H1 (cell line): ENCODE data around the gene PTGES3L. TPM values are rescaled to one million over a fixed set of nuclear protein-coding genes. Genes with fewer than 3 reads are reported as not detected.

ENCODE experiments used
- CTCF ChIA-PET: fragments of 300-600 bp; sonication (Branson Sonifier 250); formaldehyde crosslinking; loops from one replicate; lab custom pipeline; 2021; ENCODE audit not compliant: partially characterized antibody; lab: Charles Lee
- POLR2A ChIA-PET: fragments of 300-600 bp; sonication (Branson Sonifier 250); formaldehyde crosslinking; loops from one replicate; lab custom pipeline; 2021; ENCODE audit warnings: inconsistent platforms; ENCODE audit not compliant: partially characterized antibody; lab: Charles Lee
- DNase-seq, 2 experiments: peaks; one replicate each; pipeline versions ENCODE4 v3.0.0 to v3.0.0-alpha.2; 2010 to 2022; ENCODE audit warnings: low spot score in 2 of 2, low read depth in 1 of 2, mixed read lengths in 1 of 2
- FAIRE-seq: peaks from 2 replicates; lab custom pipeline; 2011; peaks lifted over from hg19 to GRCh38; lab: Jason Lieb, UNC
- H2AFZ ChIP-seq: 2 replicates; pipeline ENCODE4 v1.8.1; 2012; ENCODE audit warnings: low read length, inconsistent platforms
- H2AK5ac ChIP-seq: 2 replicates; pipeline ENCODE4 v1.6.1; 2013; ENCODE audit warnings: low read depth, low read length
- H2BK120ac ChIP-seq: replicated peaks from 2 replicates; pipeline ENCODE3; 2013; ENCODE audit warnings: low read depth, low read length, inconsistent platforms
- H2BK12ac ChIP-seq: 2 replicates; pipeline ENCODE4 v1.6.1; 2013; ENCODE audit warnings: low read depth, low read length
- H2BK15ac ChIP-seq: 2 replicates; pipeline ENCODE4 v1.6.1; 2013; ENCODE audit warnings: low read length
- H2BK20ac ChIP-seq: 2 replicates; pipeline ENCODE4 v1.6.1; 2013; ENCODE audit warnings: low read length
- H2BK5ac ChIP-seq: 2 replicates; pipeline ENCODE4 v1.6.1; 2013; ENCODE audit warnings: low read depth, low read length
- H3K14ac ChIP-seq: 2 replicates; pipeline ENCODE4 v1.6.1; 2013; ENCODE audit warnings: inconsistent platforms; ENCODE audit not compliant: insufficient read length
- H3K18ac ChIP-seq: 2 replicates; pipeline ENCODE4 v1.6.1; 2013; ENCODE audit warnings: low read length; ENCODE audit errors: extremely low read depth
- H3K23ac ChIP-seq: 2 replicates; pipeline ENCODE4 v1.6.1; 2013; ENCODE audit warnings: inconsistent platforms; ENCODE audit not compliant: insufficient read length
- H3K23me2 ChIP-seq: 2 replicates; pipeline ENCODE4 v1.6.1; 2013; ENCODE audit warnings: low read depth, low read length
- H3K27ac ChIP-seq: 2 replicates; pipeline ENCODE4 v1.6.1; 2011; ENCODE audit warnings: low read depth, low read length, inconsistent platforms
- H3K27me3 ChIP-seq, 4 experiments: replicated peaks in 1 of 4; 1 replicate in 1 of 4; 2 replicates in 3 of 4; pipeline versions ENCODE4 v1.6.1 to v1.8.1; 2011 to 2013; ENCODE audit warnings: low read length in 3 of 4, mild to moderate bottlenecking in 3 of 4, inconsistent platforms in 2 of 4, mixed read lengths in 2 of 4, moderate library complexity in 1 of 4; ENCODE audit not compliant: control insufficient read depth in 3 of 4, insufficient read depth in 3 of 4; ENCODE audit errors: extremely low read depth in 1 of 4
- H3K36me3 ChIP-seq, 4 experiments: 2 replicates each; pipeline versions ENCODE4 v1.6.1 to v1.8.1; 2011 to 2013; ENCODE audit warnings: mild to moderate bottlenecking in 4 of 4, low read length in 3 of 4, moderate library complexity in 2 of 4, control low read depth in 1 of 4, inconsistent platforms in 1 of 4; ENCODE audit not compliant: insufficient read depth in 4 of 4, control insufficient read depth in 2 of 4
- H3K4ac ChIP-seq: replicated peaks from 2 replicates; pipeline ENCODE3; 2013; ENCODE audit warnings: low read length, low read depth, mixed read lengths, inconsistent platforms; ENCODE audit not compliant: insufficient read length
- H3K4me1 ChIP-seq, 4 experiments: replicated peaks in 1 of 4; 1 replicate in 1 of 4; 2 replicates in 3 of 4; pipeline versions ENCODE4 v1.6.1 to v1.8.1; 2011 to 2013; ENCODE audit warnings: low read length in 3 of 4, inconsistent platforms in 2 of 4, mixed read lengths in 1 of 4; ENCODE audit not compliant: insufficient read depth in 4 of 4, control insufficient read depth in 3 of 4
- H3K4me2 ChIP-seq, 2 experiments: 2 replicates each; pipeline versions ENCODE4 v1.6.1 to v1.8.1; 2011 to 2013; ENCODE audit warnings: low read depth in 2 of 2, low read length in 2 of 2, control low read depth in 1 of 2, inconsistent platforms in 1 of 2, mild to moderate bottlenecking in 1 of 2; ENCODE audit not compliant: insufficient read depth in 1 of 2
- H3K4me3 ChIP-seq, 4 experiments: fragments of 200-600, 300-600 bp in 1 of 4; sonication (generic), shearing (Covaris generic), sonication (Bioruptor Twin) in 1 of 4; 2 replicates each; pipeline versions ENCODE4 v1.5.1 to v1.8.1; 2011 to 2016; ENCODE audit warnings: low read length in 4 of 4, low read depth in 3 of 4, control low read depth in 2 of 4, inconsistent platforms in 2 of 4, mild to moderate bottlenecking in 2 of 4, mixed read lengths in 1 of 4, moderate library complexity in 1 of 4; ENCODE audit not compliant: insufficient read depth in 2 of 4; ENCODE audit errors: extremely low read depth in 1 of 4
- H3K56ac ChIP-seq: replicated peaks from 2 replicates; pipeline ENCODE3; 2013; ENCODE audit warnings: low read depth, mild to moderate bottlenecking, mixed read lengths, low read length, inconsistent platforms; ENCODE audit not compliant: insufficient read length
- H3K79me1 ChIP-seq: 2 replicates; pipeline ENCODE4 v1.6.1; 2013; ENCODE audit warnings: low read depth, low read length, control low read depth
- H3K79me2 ChIP-seq, 2 experiments: 2 replicates each; pipeline versions ENCODE4 v1.6.1 to v1.8.1; 2012 to 2013; ENCODE audit warnings: low read length in 2 of 2, mild to moderate bottlenecking in 2 of 2, inconsistent platforms in 1 of 2; ENCODE audit not compliant: insufficient read depth in 2 of 2, control insufficient read depth in 1 of 2
- H3K9ac ChIP-seq, 4 experiments: replicated peaks in 1 of 4; 1 replicate in 1 of 4; 2 replicates in 3 of 4; pipeline versions ENCODE4 v1.6.1 to v1.8.1; 2011 to 2013; ENCODE audit warnings: low read depth in 3 of 4, low read length in 3 of 4, control low read depth in 2 of 4, mild to moderate bottlenecking in 2 of 4, moderate library complexity in 2 of 4, inconsistent platforms in 1 of 4; ENCODE audit errors: extremely low read depth in 1 of 4
- H3K9me3 ChIP-seq, 2 experiments: 2 replicates each; pipeline versions ENCODE4 v1.6.1 to v1.8.1; 2012 to 2013; ENCODE audit warnings: mild to moderate bottlenecking in 2 of 2, moderate library complexity in 2 of 2, control low read depth in 1 of 2, inconsistent platforms in 1 of 2, low read depth in 1 of 2, low read length in 1 of 2, mixed read lengths in 1 of 2; ENCODE audit not compliant: insufficient read depth in 2 of 2
- H4K20me1 ChIP-seq, 2 experiments: replicated peaks in 1 of 2; 2 replicates each; pipeline versions ENCODE3 to v1.8.1; 2011 to 2013; ENCODE audit warnings: inconsistent platforms in 2 of 2, low read length in 2 of 2, mild to moderate bottlenecking in 1 of 2; ENCODE audit not compliant: insufficient read depth in 2 of 2, control insufficient read depth in 1 of 2
- H4K5ac ChIP-seq: 2 replicates; pipeline ENCODE4 v1.6.1; 2013; ENCODE audit warnings: low read length, low read depth, mixed read lengths, inconsistent platforms; ENCODE audit not compliant: insufficient read length
- H4K8ac ChIP-seq: 2 replicates; pipeline ENCODE4 v1.8.0; 2013; ENCODE audit warnings: mild to moderate bottlenecking, moderate library complexity, low read length, inconsistent platforms; ENCODE audit not compliant: insufficient read depth; ENCODE audit errors: extremely low read depth
- H4K91ac ChIP-seq: replicated peaks from 2 replicates; pipeline ENCODE3; 2013; ENCODE audit warnings: low read length, mixed read lengths, inconsistent platforms; ENCODE audit not compliant: insufficient read length
- ASH2L ChIP-seq: fragments of 200-600, 300-600 bp; sonication (generic); IDR thresholded peaks from one replicate; pipeline ENCODE4 v1.7.1; 2017; ENCODE audit warnings: low read length
- BACH1 ChIP-seq: IDR thresholded peaks from 2 replicates; pipeline ENCODE4 v1.6.1; 2012; ENCODE audit warnings: low read length, improper control_type of control experiment
- BCL11A ChIP-seq, 2 experiments: IDR thresholded peaks; one replicate each; pipeline ENCODE4 v1.6.1; 2011; ENCODE audit warnings: low read depth in 2 of 2, low read length in 2 of 2, mild to moderate bottlenecking in 2 of 2
- BRCA1 ChIP-seq: IDR thresholded peaks from 2 replicates; pipeline ENCODE4 v1.6.1; 2012; ENCODE audit warnings: low read depth, low read length, improper control_type of control experiment
- CHD1 ChIP-seq: IDR thresholded peaks from 2 replicates; pipeline ENCODE4 v1.6.1; 2012; ENCODE audit warnings: low read depth, low read length, improper control_type of control experiment
- CREB1 ChIP-seq: IDR thresholded peaks from 2 replicates; pipeline ENCODE4 v1.6.1; 2012; ENCODE audit warnings: inconsistent platforms
- KDM1A ChIP-seq: fragments of 200-600, 300-600 bp; sonication (generic); IDR thresholded peaks from 2 replicates; pipeline ENCODE4 v1.7.1; 2016; ENCODE audit warnings: mild to moderate bottlenecking, low read length, borderline replicate concordance
- KDM5A ChIP-seq: fragments of 200-600 bp; IDR thresholded peaks from 2 replicates; pipeline ENCODE4 v1.7.1; 2012; ENCODE audit warnings: mild to moderate bottlenecking, low read length, inconsistent platforms, mixed read lengths
- POLR2A ChIP-seq, 2 experiments: IDR thresholded peaks; 1 replicate in 1 of 2; 2 replicates in 1 of 2; pipeline ENCODE4 v1.6.1; 2011; ENCODE audit warnings: low read depth in 2 of 2, low read length in 2 of 2, mild to moderate bottlenecking in 2 of 2; ENCODE audit errors: control extremely low read depth in 1 of 2
- RAD21 ChIP-seq, 2 experiments: IDR thresholded peaks in 1 of 2; conservative IDR thresholded peaks in 1 of 2; 2 replicates each; pipeline ENCODE4 v1.6.1; 2011; ENCODE audit warnings: low read depth in 2 of 2, low read length in 2 of 2, improper control_type of control experiment in 1 of 2, inconsistent platforms in 1 of 2, mild to moderate bottlenecking in 1 of 2, moderate library complexity in 1 of 2
- RBBP5 ChIP-seq: IDR thresholded peaks from 2 replicates; pipeline ENCODE4 v1.7.1; 2012; ENCODE audit warnings: low read depth, mild to moderate bottlenecking, inconsistent platforms, low read length, moderate library complexity, borderline replicate concordance
- WGBS, 2 experiments: shearing (Covaris generic) in 1 of 2; methylation state at CpG; one replicate each; pipeline versions ENCODE4 v1.1.6 to v1.1.7; 2013 to 2015; ENCODE audit warnings: low lambda C conversion rate in 2 of 2, mixed read lengths in 2 of 2, inconsistent platforms in 1 of 2, low coverage in 1 of 2, missing lambda C conversion rate in 1 of 2; ENCODE audit not compliant: insufficient replicate concordance in 2 of 2, insufficient coverage in 1 of 2, insufficient read length in 1 of 2; ENCODE audit errors: extremely low coverage in 1 of 2, missing lambda C conversion rate in 1 of 2; 5-methylcytosine and 5-hydroxymethylcytosine counted together
- polyA plus RNA-seq, 7 experiments: library from polyadenylated mRNA; depleted of rRNA in 3 of 7; stranded (reverse) in 5 of 7; unstranded in 2 of 7; fragments of >200 nt in 5 of 7; fragments of 200-250 nt in 2 of 7; gene quantifications; 1 replicate in 5 of 7; 2 replicates in 1 of 7; 4 replicates in 1 of 7; pipeline versions ENCODE4 v1.2.1 to v1.2.3, GENCODE V29; 2011 to 2013; ENCODE audit warnings: missing spikeins in 2 of 7, mixed read lengths in 2 of 7
- total RNA-seq: library from RNA; stranded (reverse); fragmentation: NEBNext Ultra II Directional; extraction: Animal tissue kit (Norgen Biotek cat#: 25700); gene quantifications from 2 replicates; pipeline ENCODE4 v1.2.1, GENCODE V29; 2021
- TF ChIP-seq, protein P1 (sequence below): IDR thresholded peaks from 2 replicates; pipeline ENCODE4 v1.6.1; 2011; ENCODE audit warnings: low read length, improper control_type of control experiment

Gene PTGES3L
- total and polyA plus RNA-seq, 2 of the 8 experiments (the other 6 are each of a cell fraction or from before 2014, with no cell fraction given), result 3.0 to 3.6 TPM

DNA sequence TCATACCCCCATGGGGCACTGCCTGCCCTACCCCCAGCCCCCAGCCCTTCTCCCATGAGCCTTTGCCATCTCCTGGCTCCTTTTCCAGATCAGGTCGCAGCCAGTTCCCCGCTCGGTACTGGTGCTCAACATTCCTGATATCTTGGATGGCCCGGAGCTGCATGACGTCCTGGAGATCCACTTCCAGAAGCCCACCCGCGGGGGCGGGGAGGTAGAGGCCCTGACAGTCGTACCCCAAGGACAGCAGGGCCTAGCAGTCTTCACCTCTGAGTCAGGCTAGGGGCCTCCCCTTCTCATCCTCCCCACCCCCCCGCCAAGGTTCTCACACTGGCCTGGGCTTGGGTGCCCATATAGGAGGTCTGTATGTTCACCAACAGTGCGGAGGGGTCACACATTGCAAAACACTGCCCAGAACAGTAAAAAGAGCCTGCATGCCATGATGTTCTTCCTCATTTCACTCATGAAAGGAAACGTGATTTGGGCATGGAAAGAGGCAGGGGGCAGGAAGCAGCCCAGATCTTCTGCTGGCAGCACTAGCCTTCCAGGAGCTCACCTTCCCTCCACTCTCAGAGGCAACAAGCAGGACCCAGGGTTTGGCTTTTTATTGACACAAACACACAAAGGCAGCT lies 34.3 kb upstream of the PTGES3L start:
- H3K27ac ChIP-seq, result no peak overlapping the region
- WGBS, 2 experiments, result 92% methylated on average over 12 of the region's 12 CpGs; no CpG with 5 or more reads in 1 of the 2 experiments
- no peak overlapping the region for H3K4me2 ChIP-seq
- DNase-seq, result no peak
- H3K79me2 ChIP-seq, result peaks cover 0 to 15% of the 10 kb centered on the region in 2 experiments; a peak in 2 of 4 replicates
- no peak overlapping the region for H3K4me3 ChIP-seq
- H2BK12ac ChIP-seq, result no peak overlapping the region
- no peak overlapping the region for H4K91ac ChIP-seq
- no peak overlapping the region for H2BK120ac ChIP-seq
- H3K4me1 ChIP-seq, result peaks cover 2 to 9% (median 4%) of the 10 kb centered on the region in 4 experiments; a peak in 6 of 7 replicates
- no peak overlapping the region for H3K4ac ChIP-seq
- no peaks in the 10 kb centered on the region for H3K27me3 ChIP-seq
- peaks cover 12% of the 10 kb centered on the region in 2 experiments for H4K20me1 ChIP-seq
- H2AK5ac ChIP-seq, result no peak overlapping the region
- H3K79me1 ChIP-seq, result peaks cover 10% of the 10 kb centered on the region; the same call in 1 of the 2 replicates
- no peak overlapping the region for H4K5ac ChIP-seq
- H3K23me2 ChIP-seq, result no peaks in the 10 kb centered on the region; the same call in 1 of the 2 replicates
- peaks cover 6 to 35% (median 12%) of the 10 kb centered on the region in 4 experiments; a peak in 7 of 8 replicates for H3K36me3 ChIP-seq
- no peak for FAIRE-seq
- H2BK15ac ChIP-seq, result no peak overlapping the region
- H3K9ac ChIP-seq, result no peak overlapping the region
- no peak overlapping the region for H2AFZ ChIP-seq
- no peak overlapping the region for H2BK20ac ChIP-seq
- CTCF ChIA-PET, result interaction anchor here (0.5 to 1.3 kb wide), 5 partner anchors 8 to 257 kb away, joined by 3 read pairs; no protein-coding TSS in a partner anchor
- H3K9me3 ChIP-seq, result no peaks in the 10 kb centered on the region
- no peak overlapping the region for H3K18ac ChIP-seq
- H3K56ac ChIP-seq, result no peak overlapping the region
- H3K14ac ChIP-seq, result no peak overlapping the region
- 0 out of 2 replicates have a peak overlapping the region, but pooled peaks have one; percentile 44 for H2BK5ac ChIP-seq
- POLR2A ChIA-PET, result interaction anchor here (1.0 to 7.5 kb wide), 9 partner anchors 8 to 301 kb away, joined by 3 to 104 read pairs (median 4); partner anchors contain the start of genes IFI35, RPL27, TMEM106A and VAT1
- H4K8ac ChIP-seq, result no peak overlapping the region; the same call in 1 of the 2 replicates
- no peak overlapping the region for H3K23ac ChIP-seq
- TF ChIP-seq KDM5A (no peak), ASH2L (no peak), BCL11A (IDR thresholded peaks at IDR 0.05; ENCODE audit: low read depth in 2 of 2, low read length in 2 of 2) (no peak), KDM1A (no peak), BRCA1 (no peak), CREB1 (no peak), BACH1 (no peak), RAD21 (IDR thresholded peaks at IDR 0.05 in 1 of 2, conservative IDR thresholded peaks at IDR 0.05 in 1 of 2; ENCODE audit: low read depth in 2 of 2, low read length in 2 of 2) (no peak), RBBP5 (no peak), POLR2A (IDR thresholded peaks at IDR 0.05; ENCODE audit: control extremely low read depth in 1 of 2, low read depth in 2 of 2, low read length in 2 of 2) (no peak), CHD1 (no peak)
- TF ChIP-seq, protein P1, sequence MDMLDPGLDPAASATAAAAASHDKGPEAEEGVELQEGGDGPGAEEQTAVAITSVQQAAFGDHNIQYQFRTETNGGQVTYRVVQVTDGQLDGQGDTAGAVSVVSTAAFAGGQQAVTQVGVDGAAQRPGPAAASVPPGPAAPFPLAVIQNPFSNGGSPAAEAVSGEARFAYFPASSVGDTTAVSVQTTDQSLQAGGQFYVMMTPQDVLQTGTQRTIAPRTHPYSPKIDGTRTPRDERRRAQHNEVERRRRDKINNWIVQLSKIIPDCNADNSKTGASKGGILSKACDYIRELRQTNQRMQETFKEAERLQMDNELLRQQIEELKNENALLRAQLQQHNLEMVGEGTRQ, result no peak
